Measurements from ENCODE around the gene GPT2. TPM values are rescaled to one million over a fixed set of nuclear protein-coding genes. Genes with fewer than 3 reads are reported as not detected.

GPT2 gene
- total RNA-seq, 1 donor, result 15.6 TPM

DNA sequence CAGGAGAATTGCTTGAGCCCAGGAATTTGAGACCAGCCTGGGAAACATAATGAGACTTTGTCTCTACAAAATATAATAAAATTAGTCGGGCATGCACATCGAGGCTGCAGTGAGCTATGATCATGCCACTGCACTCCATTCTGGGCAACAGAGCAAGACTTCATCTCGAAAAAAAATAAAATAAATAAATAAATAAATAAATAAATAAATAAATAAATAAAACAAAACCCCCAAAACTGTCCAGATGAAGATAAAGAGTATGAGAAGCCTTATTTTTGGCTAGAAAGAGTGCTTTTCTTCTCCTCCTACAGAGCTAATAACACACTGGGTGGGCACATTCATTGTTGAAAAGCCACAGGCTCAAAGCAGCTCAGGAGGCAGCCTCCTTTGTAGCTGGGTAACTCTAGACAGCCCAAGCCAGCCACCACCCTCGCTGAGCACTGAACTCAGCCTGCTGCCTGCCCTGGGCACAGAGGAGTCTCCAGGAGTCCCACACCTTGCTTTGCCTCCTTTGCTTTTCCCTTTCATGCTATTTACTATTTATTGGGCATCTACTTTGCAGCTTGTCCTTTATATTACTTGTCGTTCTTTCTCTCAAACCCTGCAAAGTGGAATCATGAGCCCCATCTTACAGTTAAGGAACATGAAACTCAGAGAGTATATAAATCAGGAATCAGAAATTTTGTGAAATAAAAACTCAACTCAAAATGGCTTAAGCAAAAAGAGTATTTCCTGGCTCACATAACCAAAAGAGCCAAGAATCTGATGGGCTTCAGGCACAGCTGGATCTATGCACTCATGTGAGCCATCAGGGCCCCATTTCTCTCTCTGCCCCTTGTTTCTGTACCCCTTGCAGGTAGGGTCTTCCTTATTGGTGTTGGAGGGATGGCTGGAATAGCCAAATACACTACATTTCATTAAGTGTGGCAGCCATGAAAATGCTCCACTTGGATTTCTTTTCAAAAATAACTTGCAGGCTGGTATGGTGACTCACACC lies 35.1 kb upstream of the GPT2 start:
- Histone ChIP-seq H3K79me2 (ENCODE audit: insufficient read depth, low read length) (no peaks in the 10 kb centered on the region), H2AFZ (ENCODE audit: low read length) (no peak overlapping the region), H4K20me1 (ENCODE audit: insufficient read depth, low read length) (no peaks in the 10 kb centered on the region), H3K27me3 (ENCODE audit: insufficient read depth, low read length) (no peaks in the 10 kb centered on the region), H3K4me3 (ENCODE audit: insufficient read depth, low read length) (no peak overlapping the region), H3K4me1 (ENCODE audit: insufficient read depth, low read length) (no peaks in the 10 kb centered on the region), H3K9me3 (ENCODE audit: low read depth, low read length) (no peaks in the 10 kb centered on the region), H3K4me2 (ENCODE audit: insufficient read depth, low read length) (no peak overlapping the region), H3K27ac (ENCODE audit: low read depth, low read length) (no peak overlapping the region), H3K36me3 (ENCODE audit: insufficient read depth, low read length) (no peaks in the 10 kb centered on the region)
- DNase-seq (ENCODE audit: insufficient read length, low spot score, missing footprints), result no peak
- TF ChIP-seq, protein P1, sequence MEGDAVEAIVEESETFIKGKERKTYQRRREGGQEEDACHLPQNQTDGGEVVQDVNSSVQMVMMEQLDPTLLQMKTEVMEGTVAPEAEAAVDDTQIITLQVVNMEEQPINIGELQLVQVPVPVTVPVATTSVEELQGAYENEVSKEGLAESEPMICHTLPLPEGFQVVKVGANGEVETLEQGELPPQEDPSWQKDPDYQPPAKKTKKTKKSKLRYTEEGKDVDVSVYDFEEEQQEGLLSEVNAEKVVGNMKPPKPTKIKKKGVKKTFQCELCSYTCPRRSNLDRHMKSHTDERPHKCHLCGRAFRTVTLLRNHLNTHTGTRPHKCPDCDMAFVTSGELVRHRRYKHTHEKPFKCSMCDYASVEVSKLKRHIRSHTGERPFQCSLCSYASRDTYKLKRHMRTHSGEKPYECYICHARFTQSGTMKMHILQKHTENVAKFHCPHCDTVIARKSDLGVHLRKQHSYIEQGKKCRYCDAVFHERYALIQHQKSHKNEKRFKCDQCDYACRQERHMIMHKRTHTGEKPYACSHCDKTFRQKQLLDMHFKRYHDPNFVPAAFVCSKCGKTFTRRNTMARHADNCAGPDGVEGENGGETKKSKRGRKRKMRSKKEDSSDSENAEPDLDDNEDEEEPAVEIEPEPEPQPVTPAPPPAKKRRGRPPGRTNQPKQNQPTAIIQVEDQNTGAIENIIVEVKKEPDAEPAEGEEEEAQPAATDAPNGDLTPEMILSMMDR (IDR thresholded peaks at IDR 0.05; ENCODE audit: extremely low read depth, low read depth, low read length), result no peak

DNA sequence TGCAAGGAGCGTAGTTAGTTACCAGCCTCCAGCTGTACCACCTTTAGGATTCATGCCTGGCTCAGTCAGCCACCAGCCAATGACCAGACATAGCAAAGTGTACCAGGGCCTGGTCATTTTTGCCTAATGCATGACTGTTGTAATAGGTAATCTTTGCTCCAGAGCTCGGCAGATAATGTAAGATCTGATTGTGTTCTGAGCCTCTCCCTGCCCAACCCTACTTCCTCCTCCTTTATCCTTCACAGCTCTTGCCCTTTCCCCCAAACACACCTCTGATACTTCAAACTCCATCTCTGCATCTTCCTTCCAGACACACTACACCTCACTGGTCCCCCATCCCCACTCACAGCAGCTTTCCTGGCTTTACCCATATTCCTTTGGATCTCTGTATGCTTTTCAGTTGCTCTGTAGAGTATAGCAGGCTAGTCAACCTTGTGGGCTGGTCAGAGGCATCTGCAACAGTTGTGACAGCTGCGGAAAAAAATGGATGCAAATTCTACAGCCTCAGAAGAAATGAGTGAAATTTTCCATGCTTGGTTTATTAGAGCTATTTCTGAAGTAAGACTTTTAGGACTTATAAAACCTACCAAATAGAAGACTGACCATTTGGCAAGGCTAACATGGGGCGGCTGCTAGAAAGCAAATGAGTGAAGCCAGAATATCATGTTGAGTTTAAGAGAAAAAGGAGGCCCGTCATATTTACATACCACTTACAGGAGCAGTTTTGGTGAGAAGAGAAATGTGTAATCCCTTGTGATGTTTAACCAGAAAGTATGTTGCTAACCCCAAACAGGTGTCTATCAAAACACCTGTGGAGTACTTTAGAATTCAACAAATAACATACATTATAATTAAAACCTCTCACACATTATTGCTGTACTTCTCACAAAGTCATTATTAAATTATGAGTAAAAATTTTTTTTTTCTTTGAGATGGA lies 33.3 kb upstream of the GPT2 start:
- Histone ChIP-seq H3K4me3 (ENCODE audit: insufficient read depth, low read length) (no peak overlapping the region), H3K4me2 (ENCODE audit: insufficient read depth, low read length) (no peak overlapping the region), H3K27me3 (ENCODE audit: insufficient read depth, low read length) (no peaks in the 10 kb centered on the region), H2AFZ (ENCODE audit: low read length) (no peak overlapping the region), H4K20me1 (ENCODE audit: insufficient read depth, low read length) (no peaks in the 10 kb centered on the region), H3K27ac (ENCODE audit: low read depth, low read length) (no peak overlapping the region), H3K4me1 (ENCODE audit: insufficient read depth, low read length) (no peaks in the 10 kb centered on the region), H3K36me3 (ENCODE audit: insufficient read depth, low read length) (no peaks in the 10 kb centered on the region), H3K9me3 (ENCODE audit: low read depth, low read length) (no peaks in the 10 kb centered on the region), H3K79me2 (ENCODE audit: insufficient read depth, low read length) (no peaks in the 10 kb centered on the region)
- DNase-seq (ENCODE audit: insufficient read length, low spot score, missing footprints), result no peak
- TF ChIP-seq, protein P1 (IDR thresholded peaks at IDR 0.05; ENCODE audit: extremely low read depth, low read depth, low read length), result no peak

DNA sequence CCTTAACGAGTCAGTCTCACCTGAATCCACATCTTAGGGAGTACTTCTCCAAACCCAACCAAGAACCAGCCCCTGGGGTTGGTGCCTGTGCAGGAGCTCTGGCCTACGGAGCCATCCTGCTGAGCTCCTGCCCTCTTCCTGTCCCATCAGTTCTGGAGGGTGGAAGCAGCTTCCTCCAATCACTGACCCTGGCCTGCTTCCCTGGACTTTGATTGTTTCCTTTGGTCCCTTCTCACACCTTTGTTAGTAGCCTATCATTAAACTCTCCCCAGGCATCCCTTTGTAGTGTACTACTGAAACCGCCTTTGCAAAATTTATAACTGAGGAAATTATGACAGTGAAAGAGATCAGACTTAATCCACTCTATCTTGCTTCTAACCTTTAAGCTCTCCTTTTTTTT lies 32.0 kb upstream of the GPT2 start:
- Histone ChIP-seq H3K27ac (ENCODE audit: low read depth, low read length) (no peak overlapping the region), H3K9me3 (ENCODE audit: low read depth, low read length) (no peaks in the 10 kb centered on the region), H2AFZ (ENCODE audit: low read length) (no peak overlapping the region), H3K36me3 (ENCODE audit: insufficient read depth, low read length) (no peaks in the 10 kb centered on the region), H3K4me2 (ENCODE audit: insufficient read depth, low read length) (no peak overlapping the region), H3K27me3 (ENCODE audit: insufficient read depth, low read length) (no peaks in the 10 kb centered on the region), H3K4me1 (ENCODE audit: insufficient read depth, low read length) (no peaks in the 10 kb centered on the region), H3K79me2 (ENCODE audit: insufficient read depth, low read length) (no peaks in the 10 kb centered on the region), H3K4me3 (ENCODE audit: insufficient read depth, low read length) (no peak overlapping the region), H4K20me1 (ENCODE audit: insufficient read depth, low read length) (no peaks in the 10 kb centered on the region)
- TF ChIP-seq, protein P1 (IDR thresholded peaks at IDR 0.05; ENCODE audit: extremely low read depth, low read depth, low read length), result no peak
- DNase-seq (ENCODE audit: insufficient read length, low spot score, missing footprints), result no peak

Measured in osteoblast (primary cell).